GM19455 (cell line): Measurements from ENCODE around the gene S1PR5.

ENCODE experiments used
- ATAC-seq: cut with Tn5 transposase; IDR thresholded peaks from one replicate; pipeline ENCODE4 v1.9.1; 2021; ENCODE audit not compliant: unreplicated experiment

The S1PR5 gene

GRCh38 chr19:10516671-10517286 is 468 bp downstream of the S1PR5 start:
- no peak for ATAC-seq

GRCh38 chr19:10516064-10516385 is 1.2 kb downstream of the S1PR5 start:
- ATAC-seq, result no peak

GRCh38 chr19:10514211-10515145 is 2.8 kb downstream of the S1PR5 start:
- ATAC-seq, result no peak

GRCh38 chr19:10513223-10513622 is 4.0 kb downstream of the S1PR5 start:
- no peak for ATAC-seq

GRCh38 chr19:10510301-10510802 is 6.9 kb downstream of the S1PR5 start:
- no peak for ATAC-seq

GRCh38 chr19:10508707-10509106 is 8.5 kb downstream of the S1PR5 start:
- ATAC-seq, result no peak

- no peak for ATAC-seq
Measured at GRCh38 chr19:10508036-10508435, 9.2 kb downstream of the S1PR5 start.

- ATAC-seq, result no peak
Measured at GRCh38 chr19:10505583-10506229, 11.5 kb downstream of the S1PR5 start.

GRCh38 chr19:10503002-10503789 is 14.1 kb downstream of the S1PR5 start, which contains the start of gene KEAP1:
Gene KEAP1 (minus strand): TSS chr19:10503356. CDS start chr19:10500033, 3,323 bp downstream.
- peak; percentile 25 for ATAC-seq

- ATAC-seq, result peak; percentile 73
Measured at GRCh38 chr19:10502524-10503001, 14.7 kb downstream of the S1PR5 start.

GRCh38 chr19:10501971-10502523 is 15.2 kb downstream of the S1PR5 start:
- ATAC-seq, result peak; percentile 30

- ATAC-seq, result no peak
Measured at GRCh38 chr19:10500247-10500592, 17.0 kb downstream of the S1PR5 start.

GRCh38 chr19:10499550-10500246 is 17.5 kb downstream of the S1PR5 start:
- no peak for ATAC-seq

- no peak for ATAC-seq
Measured at GRCh38 chr19:10497371-10497770, 19.9 kb downstream of the S1PR5 start.

GRCh38 chr19:10491472-10492047 is 25.7 kb downstream of the S1PR5 start:
- ATAC-seq, result no peak

- no peak for ATAC-seq
Measured at GRCh38 chr19:10486551-10486950, 30.7 kb downstream of the S1PR5 start.

- no peak for ATAC-seq
Measured at GRCh38 chr19:10478903-10479384, 38.3 kb downstream of the S1PR5 start.

GRCh38 chr19:10478476-10478875 is 38.8 kb downstream of the S1PR5 start:
- ATAC-seq, result no peak

GRCh38 chr19:10474962-10475451 is 42.2 kb downstream of the S1PR5 start:
- ATAC-seq, result no peak
